ENCODE data around the gene EPB41L1.

The EPB41L1 gene

GRCh38 chr20:36153736-36154699 lies 522 bp upstream of the EPB41L1 start:
- H3K4me2 ChIP-seq (ENCODE audit: low read length), result peak overlapping the region; percentile 87
- TF ChIP-seq, protein P1, sequence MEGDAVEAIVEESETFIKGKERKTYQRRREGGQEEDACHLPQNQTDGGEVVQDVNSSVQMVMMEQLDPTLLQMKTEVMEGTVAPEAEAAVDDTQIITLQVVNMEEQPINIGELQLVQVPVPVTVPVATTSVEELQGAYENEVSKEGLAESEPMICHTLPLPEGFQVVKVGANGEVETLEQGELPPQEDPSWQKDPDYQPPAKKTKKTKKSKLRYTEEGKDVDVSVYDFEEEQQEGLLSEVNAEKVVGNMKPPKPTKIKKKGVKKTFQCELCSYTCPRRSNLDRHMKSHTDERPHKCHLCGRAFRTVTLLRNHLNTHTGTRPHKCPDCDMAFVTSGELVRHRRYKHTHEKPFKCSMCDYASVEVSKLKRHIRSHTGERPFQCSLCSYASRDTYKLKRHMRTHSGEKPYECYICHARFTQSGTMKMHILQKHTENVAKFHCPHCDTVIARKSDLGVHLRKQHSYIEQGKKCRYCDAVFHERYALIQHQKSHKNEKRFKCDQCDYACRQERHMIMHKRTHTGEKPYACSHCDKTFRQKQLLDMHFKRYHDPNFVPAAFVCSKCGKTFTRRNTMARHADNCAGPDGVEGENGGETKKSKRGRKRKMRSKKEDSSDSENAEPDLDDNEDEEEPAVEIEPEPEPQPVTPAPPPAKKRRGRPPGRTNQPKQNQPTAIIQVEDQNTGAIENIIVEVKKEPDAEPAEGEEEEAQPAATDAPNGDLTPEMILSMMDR (IDR thresholded peaks at IDR 0.05), result no peak
- peak overlapping the region; percentile 95 for H2AFZ ChIP-seq
- peaks cover 23% of the 10 kb centered on the region for H3K79me2 ChIP-seq
- peak overlapping the region; percentile 63 for H3K27ac ChIP-seq
- no peaks in the 10 kb centered on the region for H3K36me3 ChIP-seq (ENCODE audit: control insufficient read depth, insufficient read depth, low read length)
- peak overlapping the region; percentile 33 for H3K9ac ChIP-seq
- H3K27me3 ChIP-seq (ENCODE audit: control insufficient read depth, insufficient read depth, low read length), result no peaks in the 10 kb centered on the region
- peaks cover 4% of the 10 kb centered on the region for H3K4me1 ChIP-seq
- H3K4me3 ChIP-seq (ENCODE audit: low read depth, low read length), result peak overlapping the region; percentile 48
- no peaks in the 10 kb centered on the region for H3K9me3 ChIP-seq (ENCODE audit: control insufficient read depth, low read length)

GRCh38 chr20:36155629-36155971 lies 1.1 kb downstream of the EPB41L1 start:
- H3K27me3 ChIP-seq (ENCODE audit: control insufficient read depth, insufficient read depth, low read length), result no peaks in the 10 kb centered on the region
- TF ChIP-seq, protein P1 (IDR thresholded peaks at IDR 0.05), result no peak
- no peak overlapping the region for H2AFZ ChIP-seq
- peaks cover 4% of the 10 kb centered on the region for H3K4me1 ChIP-seq
- peaks cover 23% of the 10 kb centered on the region for H3K79me2 ChIP-seq
- no peak overlapping the region for H3K4me2 ChIP-seq (ENCODE audit: low read length)
- no peak overlapping the region for H3K27ac ChIP-seq
- H3K9me3 ChIP-seq (ENCODE audit: control insufficient read depth, low read length), result no peaks in the 10 kb centered on the region
- no peak overlapping the region for H3K4me3 ChIP-seq (ENCODE audit: low read depth, low read length)
- no peak overlapping the region for H3K9ac ChIP-seq
- no peaks in the 10 kb centered on the region for H3K36me3 ChIP-seq (ENCODE audit: control insufficient read depth, insufficient read depth, low read length)

GRCh38 chr20:36155991-36156390 lies 1.5 kb downstream of the EPB41L1 start:
- Histone ChIP-seq H3K4me2 (ENCODE audit: low read length) (no peak overlapping the region), H3K4me1 (peaks cover 4% of the 10 kb centered on the region), H3K36me3 (ENCODE audit: control insufficient read depth, insufficient read depth, low read length) (no peaks in the 10 kb centered on the region), H3K9me3 (ENCODE audit: control insufficient read depth, low read length) (no peaks in the 10 kb centered on the region), H3K27me3 (ENCODE audit: control insufficient read depth, insufficient read depth, low read length) (no peaks in the 10 kb centered on the region), H3K9ac (no peak overlapping the region), H3K27ac (no peak overlapping the region), H2AFZ (no peak overlapping the region), H3K79me2 (peaks cover 23% of the 10 kb centered on the region), H3K4me3 (ENCODE audit: low read depth, low read length) (no peak overlapping the region)
- TF ChIP-seq, protein P1 (IDR thresholded peaks at IDR 0.05), result no peak

- Histone ChIP-seq H3K4me1 (peaks cover 4% of the 10 kb centered on the region), H3K79me2 (peaks cover 30% of the 10 kb centered on the region), H2AFZ (no peak overlapping the region), H3K27ac (no peak overlapping the region), H3K36me3 (ENCODE audit: control insufficient read depth, insufficient read depth, low read length) (no peaks in the 10 kb centered on the region), H3K9ac (no peak overlapping the region), H3K27me3 (ENCODE audit: control insufficient read depth, insufficient read depth, low read length) (no peaks in the 10 kb centered on the region), H3K9me3 (ENCODE audit: control insufficient read depth, low read length) (no peaks in the 10 kb centered on the region), H3K4me2 (ENCODE audit: low read length) (no peak overlapping the region), H3K4me3 (ENCODE audit: low read depth, low read length) (no peak overlapping the region)
- TF ChIP-seq, protein P1 (IDR thresholded peaks at IDR 0.05), result no peak
These were observed 3.1 kb downstream of the EPB41L1 start for GRCh38 chr20:36157610-36158009.
